Measurements from ENCODE around the gene GPC4. TPM values are rescaled to one million over a fixed set of nuclear protein-coding genes. Genes with fewer than 3 reads are reported as not detected.

The GPC4 gene
- total and polyA plus RNA-seq, 11 donors = 1.6 to 9.0 (median 5.7) TPM

DNA sequence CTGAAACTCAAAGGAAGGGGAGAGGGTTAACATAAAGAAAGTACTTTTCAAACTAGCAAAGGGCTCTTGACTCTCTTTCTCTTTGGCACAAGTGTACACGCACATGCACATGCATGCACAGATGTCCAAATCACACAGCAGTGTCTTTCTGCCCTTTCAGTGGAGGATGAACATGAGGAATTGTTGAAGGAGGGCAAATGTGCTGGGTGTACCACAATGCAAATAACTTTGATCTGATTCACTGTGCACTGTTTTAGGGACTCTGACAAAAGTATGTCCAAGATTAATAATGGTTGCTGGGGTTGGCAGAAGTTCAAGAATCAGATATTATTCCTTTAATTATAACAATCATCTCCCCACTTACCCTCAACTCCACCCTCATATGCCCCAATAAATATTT lies 93.8 kb downstream of the GPC4 start:
- DNase-seq = no peak
- 64 to 93% (median 80%) methylated on average over 1 of the region's 1 CpG for WGBS, 4 donors
- TF ChIP-seq, protein P1, sequence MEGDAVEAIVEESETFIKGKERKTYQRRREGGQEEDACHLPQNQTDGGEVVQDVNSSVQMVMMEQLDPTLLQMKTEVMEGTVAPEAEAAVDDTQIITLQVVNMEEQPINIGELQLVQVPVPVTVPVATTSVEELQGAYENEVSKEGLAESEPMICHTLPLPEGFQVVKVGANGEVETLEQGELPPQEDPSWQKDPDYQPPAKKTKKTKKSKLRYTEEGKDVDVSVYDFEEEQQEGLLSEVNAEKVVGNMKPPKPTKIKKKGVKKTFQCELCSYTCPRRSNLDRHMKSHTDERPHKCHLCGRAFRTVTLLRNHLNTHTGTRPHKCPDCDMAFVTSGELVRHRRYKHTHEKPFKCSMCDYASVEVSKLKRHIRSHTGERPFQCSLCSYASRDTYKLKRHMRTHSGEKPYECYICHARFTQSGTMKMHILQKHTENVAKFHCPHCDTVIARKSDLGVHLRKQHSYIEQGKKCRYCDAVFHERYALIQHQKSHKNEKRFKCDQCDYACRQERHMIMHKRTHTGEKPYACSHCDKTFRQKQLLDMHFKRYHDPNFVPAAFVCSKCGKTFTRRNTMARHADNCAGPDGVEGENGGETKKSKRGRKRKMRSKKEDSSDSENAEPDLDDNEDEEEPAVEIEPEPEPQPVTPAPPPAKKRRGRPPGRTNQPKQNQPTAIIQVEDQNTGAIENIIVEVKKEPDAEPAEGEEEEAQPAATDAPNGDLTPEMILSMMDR (IDR thresholded peaks at IDR 0.05) = no peak
- TF ChIP-seq POLR2A (IDR thresholded peaks at IDR 0.05) = no peak
- H3K27ac ChIP-seq = no peak overlapping the region
- H3K27me3 ChIP-seq = no peaks in the 10 kb centered on the region
- no peaks in the 10 kb centered on the region for H3K9me3 ChIP-seq
- intact Hi-C loops (cut with DNase I) = no loop called here
- H3K4me3 ChIP-seq = no peak overlapping the region
- no peaks in the 10 kb centered on the region for H3K36me3 ChIP-seq
- no peak for ATAC-seq
- H3K4me1 ChIP-seq = no peaks in the 10 kb centered on the region

GRCh38 chrX:133314281-133314680 lies 101.0 kb downstream of the GPC4 start:
- Histone ChIP-seq H3K4me1 (no peaks in the 10 kb centered on the region), H3K27me3 (peaks cover 0 to 34% (median 0%) of the 10 kb centered on the region in 9 donors), H3K27ac (no peak overlapping the region), H3K9me3 (no peaks in the 10 kb centered on the region), H3K36me3 (no peaks in the 10 kb centered on the region), H3K4me3 (no peak overlapping the region)
- DNase-seq (no peak), ATAC-seq (no peak)
- intact Hi-C loops (cut with DNase I) = no loop called here
- TF ChIP-seq POLR2A (IDR thresholded peaks at IDR 0.05) = no peak
- TF ChIP-seq, protein P1 (IDR thresholded peaks at IDR 0.05) = no peak

GRCh38 chrX:133308499-133308897 lies 106.8 kb downstream of the GPC4 start:
- H3K27ac ChIP-seq = no peak overlapping the region
- no peaks in the 10 kb centered on the region for H3K36me3 ChIP-seq
- H3K27me3 ChIP-seq = peaks cover 0 to 44% (median 0%) of the 10 kb centered on the region in 9 donors
- intact Hi-C loops (cut with DNase I) = no loop called here
- DNase-seq (no peak), ATAC-seq (no peak)
- 59 to 75% (median 71%) methylated on average over 5 of the region's 5 CpGs for WGBS, 4 donors
- no peaks in the 10 kb centered on the region for H3K9me3 ChIP-seq
- H3K4me3 ChIP-seq = no peak overlapping the region
- H3K4me1 ChIP-seq = peaks cover 0 to 6% (median 0%) of the 10 kb centered on the region in 12 donors
- TF ChIP-seq, protein P1 (IDR thresholded peaks at IDR 0.05) = no peak
- TF ChIP-seq POLR2A (IDR thresholded peaks at IDR 0.05) = no peak

GRCh38 chrX:133307637-133308498 lies 107.4 kb downstream of the GPC4 start:
- DNase-seq (peak in 4 of 5 donors; percentile 6 to 55 (median 36)), ATAC-seq (peak; percentile 61 to 79 (median 70))
- 30 to 45% (median 36%) methylated on average over 13 of the region's 13 CpGs for WGBS, 4 donors
- intact Hi-C loops (cut with DNase I) = no loop called here
- Histone ChIP-seq H3K27ac (peak overlapping the region in 1 of 12 donors; percentile 29), H3K4me1 (peaks cover 0 to 6% (median 0%) of the 10 kb centered on the region in 12 donors), H3K9me3 (no peaks in the 10 kb centered on the region), H3K36me3 (no peaks in the 10 kb centered on the region), H3K27me3 (peaks cover 0 to 44% (median 0%) of the 10 kb centered on the region in 9 donors), H3K4me3 (no peak overlapping the region)
- TF ChIP-seq, protein P1 (IDR thresholded peaks at IDR 0.05) = no peak
- no peak for TF ChIP-seq POLR2A (IDR thresholded peaks at IDR 0.05)
